HG02938 (cell line): ENCODE data around the gene ATP8B3.
A peak's percentile ranks its signal among the peaks of the same experiment; 100 is the strongest.

Source experiments
- ATAC-seq: cut with Tn5 transposase; IDR thresholded peaks from one replicate; pipeline ENCODE4 v1.9.1; 2021; ENCODE audit warnings: mild to moderate bottlenecking, moderate library complexity; ENCODE audit not compliant: unreplicated experiment

ATP8B3 gene

DNA sequence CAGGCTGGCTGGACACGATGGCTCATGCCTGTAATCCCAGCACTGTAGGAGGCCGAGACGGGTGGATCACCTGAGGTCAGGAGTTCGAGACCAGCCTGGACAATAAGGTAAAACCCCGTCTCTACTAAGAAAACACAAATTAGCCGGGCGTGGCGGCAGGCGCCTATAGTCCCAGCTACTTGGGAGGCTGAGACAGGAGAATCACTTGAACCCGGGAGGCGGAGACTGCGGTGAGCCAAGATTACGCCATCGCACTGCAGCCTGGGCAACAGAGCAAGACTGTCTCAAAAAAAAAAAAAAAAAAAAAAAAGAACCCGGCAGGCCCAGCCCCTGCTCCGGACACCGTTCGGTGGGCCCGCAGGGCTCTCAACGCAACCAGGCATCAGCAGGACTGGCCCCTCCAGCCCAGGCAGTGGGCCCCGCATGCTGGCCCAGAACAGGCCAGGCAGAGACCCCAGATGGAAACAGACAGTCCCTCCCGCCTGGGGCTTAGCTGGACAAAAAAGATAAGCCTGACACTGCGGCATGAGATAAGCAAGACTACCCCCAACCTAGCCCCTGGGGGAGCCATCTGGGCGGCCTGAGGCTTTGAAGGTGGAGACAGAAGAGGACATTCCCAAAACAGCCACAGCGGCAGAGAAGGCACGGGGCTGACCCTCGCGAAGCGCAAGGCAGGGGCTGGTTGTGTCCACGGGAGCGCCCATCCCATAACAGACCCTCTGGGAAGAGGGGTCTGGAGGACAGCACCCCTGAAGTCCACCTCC lies 24.6 kb upstream of the ATP8B3 start:
- no peak for ATAC-seq

DNA sequence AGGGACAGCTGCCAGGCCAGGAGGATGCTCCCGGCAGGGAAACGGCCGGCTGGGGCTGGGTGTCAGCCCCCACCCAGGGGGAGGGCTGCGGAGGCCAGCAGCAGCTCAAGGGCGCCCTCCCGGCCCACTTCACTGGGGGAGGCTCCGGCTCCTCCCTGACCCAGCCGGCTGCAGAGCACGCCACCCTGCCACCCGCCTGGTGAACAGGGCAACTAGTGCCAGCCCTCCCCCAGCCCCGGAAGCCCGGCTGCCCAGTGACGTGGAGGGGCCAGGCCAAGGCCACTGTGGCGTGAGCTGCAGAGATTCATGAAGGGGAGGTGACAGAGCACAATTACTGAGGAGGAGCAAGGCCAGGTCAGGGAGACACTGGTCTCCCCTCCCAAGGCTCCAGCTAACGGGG lies 21.5 kb upstream of the ATP8B3 start:
- ATAC-seq, result no peak

DNA sequence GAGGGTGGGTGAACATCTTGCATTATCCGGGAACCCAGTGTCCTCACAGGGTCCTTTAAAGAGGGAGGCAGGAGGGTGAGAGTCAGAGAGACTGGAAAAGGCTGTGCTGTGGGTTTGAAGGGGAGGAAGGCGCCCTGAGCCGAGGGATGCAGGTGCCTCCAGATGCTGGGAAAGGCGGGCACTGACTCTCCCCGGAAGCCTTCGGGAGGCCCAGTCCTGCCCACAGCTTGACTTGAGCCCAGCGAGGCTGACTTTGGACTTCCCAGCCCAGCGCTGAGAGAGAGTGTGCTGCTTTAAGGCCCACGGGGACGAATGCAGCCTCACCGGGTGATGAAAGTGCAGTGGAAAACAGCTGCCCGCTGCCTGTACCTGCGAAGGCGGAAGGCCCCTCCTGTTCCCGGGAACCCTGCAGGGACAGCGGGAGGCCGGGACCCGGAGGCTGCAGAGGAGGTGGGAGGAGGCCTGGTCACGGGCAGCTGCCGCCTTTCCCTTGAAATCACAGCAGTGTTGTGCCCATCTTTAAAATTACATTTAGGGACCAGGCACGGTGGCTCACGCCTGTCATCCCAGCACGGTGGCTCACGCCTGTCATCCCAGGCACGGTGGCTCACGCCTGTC lies 20.1 kb upstream of the ATP8B3 start:
- ATAC-seq, result no peak

DNA sequence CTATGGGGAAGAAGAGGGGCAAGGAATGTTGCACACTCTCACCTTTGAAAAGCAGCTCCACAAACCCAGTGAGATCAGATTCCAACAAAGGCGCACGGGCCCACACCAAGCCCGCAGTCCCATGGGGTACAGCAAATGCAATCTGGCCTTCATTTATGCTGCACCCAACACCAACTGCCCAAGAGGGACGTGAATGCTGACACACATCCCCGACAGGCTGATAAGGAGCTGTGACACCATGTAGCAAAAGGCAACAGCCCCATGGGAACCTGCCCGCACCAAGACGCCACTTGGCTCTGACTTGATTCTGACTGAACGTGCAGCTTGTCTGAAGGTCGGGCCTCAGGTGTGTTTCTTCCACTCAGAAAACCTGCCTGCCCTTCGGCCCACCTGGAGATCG lies 18.9 kb upstream of the ATP8B3 start:
- ATAC-seq, result no peak

DNA sequence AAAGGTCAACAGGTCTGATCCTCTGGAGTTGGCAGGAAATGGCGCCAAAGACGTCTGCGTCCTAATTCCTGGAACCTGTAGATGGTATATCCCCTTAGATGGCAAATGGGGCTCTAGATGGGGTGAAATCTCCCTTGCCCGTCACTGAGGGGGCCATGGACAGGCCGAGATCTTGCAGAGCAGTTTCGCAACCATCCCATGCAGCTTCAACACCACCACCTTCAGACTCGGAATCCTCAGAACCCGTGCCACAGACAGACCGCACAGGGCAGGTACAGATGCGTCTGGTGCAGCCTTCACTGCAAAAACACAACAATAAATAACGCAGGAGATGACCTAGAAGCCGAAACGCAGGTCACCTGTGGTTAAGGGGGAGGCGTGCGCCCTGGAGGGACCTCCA lies 18.5 kb upstream of the ATP8B3 start:
- no peak for ATAC-seq

DNA sequence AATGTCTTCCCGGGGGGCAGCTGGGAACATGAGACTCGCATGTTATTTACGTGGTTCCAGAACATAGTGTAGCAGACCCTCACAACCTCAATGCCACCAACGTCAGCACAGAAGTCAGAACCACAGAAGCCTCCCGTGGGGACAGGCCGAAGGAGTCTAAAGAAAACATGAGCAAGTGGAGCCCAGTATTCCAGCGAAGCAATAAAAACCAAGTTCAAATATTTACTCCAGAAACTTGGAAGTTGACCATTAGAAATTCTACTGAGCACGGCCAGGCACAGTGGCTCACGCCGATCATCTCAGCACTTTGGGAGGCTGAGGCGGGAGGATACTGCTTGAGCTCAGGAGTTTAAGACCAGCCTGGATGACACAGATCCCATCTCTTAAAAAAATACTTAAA lies 17.9 kb upstream of the ATP8B3 start:
- no peak for ATAC-seq

DNA sequence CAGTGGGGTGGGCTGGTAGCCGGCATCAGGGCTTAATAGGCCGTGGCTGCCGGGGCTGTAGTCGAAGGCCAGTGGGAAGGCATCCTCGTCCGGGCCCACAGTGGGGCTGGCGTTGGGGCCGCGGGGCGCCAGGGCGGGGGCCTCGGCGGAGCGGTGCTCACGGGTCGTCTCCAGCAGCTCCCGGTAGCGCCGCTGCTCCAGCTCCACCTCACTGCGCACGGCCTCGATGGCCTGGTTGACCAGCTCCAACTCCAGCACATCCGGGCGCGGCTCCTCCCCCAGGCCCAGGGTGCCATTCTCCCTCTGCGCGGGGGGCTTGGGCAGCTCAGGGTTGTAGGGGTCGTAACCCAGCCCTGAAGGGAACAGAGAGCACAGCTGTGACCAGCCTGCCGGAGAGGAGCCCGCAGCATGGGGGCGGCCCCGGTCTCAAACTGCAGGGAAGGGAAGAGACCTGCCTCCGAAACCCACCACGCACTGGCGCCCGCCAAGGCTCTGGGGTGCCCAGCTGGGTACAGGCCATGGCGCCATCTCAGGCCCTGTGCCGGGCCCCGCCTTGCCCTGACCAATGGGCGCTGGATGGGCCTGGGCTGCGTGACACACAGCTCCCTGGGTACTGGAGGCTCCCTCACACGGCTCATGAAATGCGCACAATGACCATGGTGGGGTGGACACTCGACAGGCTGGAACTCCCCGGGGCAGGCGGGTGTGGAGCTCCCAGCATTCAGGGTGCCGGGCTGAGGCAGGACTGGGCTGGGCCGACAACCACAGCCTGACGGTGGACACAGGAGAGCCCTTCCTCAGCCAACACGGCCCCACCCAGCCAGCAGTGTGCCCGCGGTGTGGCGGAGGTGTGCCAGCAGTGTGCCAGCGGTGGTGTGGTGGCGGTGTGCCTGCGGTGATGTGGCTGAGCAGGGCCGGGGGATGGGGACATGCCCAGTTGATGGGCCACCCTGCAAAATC lies 16.5 kb upstream of the ATP8B3 start:
- ATAC-seq, result no peak

DNA sequence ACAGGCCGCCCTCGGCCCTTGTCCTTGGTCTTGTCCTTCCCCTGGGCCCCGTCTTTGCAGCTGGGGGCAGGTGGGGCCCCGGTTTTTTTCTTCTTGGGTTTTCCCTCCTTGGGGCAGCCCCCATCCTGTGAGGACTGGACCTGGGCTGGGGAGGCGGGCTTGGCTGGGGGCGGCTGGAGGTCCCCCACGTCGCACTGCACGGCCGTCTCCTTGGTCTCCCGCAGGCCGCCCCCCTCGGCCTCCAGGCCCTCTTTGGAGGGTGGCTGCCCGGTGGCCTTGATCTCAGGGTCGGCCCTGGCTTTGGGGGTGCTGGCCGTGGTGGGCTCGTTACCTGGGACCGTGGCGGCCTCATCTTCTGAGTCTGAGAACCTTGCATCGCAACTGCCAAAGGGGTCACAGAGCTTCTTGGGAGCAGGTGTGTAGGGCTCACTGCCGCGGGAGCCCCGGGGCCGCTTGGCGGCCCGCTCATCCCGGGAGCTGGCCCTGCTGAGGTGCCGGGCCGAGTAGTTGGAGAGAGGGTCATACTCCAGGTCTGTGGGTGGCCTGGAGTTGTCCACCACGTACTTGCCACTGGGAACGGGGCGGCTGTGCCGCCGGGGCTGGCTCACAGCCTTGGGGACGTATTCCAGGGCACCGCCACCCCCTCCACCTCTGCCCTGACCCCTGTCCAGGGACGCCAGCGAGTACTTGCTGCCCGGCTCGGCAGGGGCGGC lies 15.6 kb upstream of the ATP8B3 start:
- no peak for ATAC-seq

DNA sequence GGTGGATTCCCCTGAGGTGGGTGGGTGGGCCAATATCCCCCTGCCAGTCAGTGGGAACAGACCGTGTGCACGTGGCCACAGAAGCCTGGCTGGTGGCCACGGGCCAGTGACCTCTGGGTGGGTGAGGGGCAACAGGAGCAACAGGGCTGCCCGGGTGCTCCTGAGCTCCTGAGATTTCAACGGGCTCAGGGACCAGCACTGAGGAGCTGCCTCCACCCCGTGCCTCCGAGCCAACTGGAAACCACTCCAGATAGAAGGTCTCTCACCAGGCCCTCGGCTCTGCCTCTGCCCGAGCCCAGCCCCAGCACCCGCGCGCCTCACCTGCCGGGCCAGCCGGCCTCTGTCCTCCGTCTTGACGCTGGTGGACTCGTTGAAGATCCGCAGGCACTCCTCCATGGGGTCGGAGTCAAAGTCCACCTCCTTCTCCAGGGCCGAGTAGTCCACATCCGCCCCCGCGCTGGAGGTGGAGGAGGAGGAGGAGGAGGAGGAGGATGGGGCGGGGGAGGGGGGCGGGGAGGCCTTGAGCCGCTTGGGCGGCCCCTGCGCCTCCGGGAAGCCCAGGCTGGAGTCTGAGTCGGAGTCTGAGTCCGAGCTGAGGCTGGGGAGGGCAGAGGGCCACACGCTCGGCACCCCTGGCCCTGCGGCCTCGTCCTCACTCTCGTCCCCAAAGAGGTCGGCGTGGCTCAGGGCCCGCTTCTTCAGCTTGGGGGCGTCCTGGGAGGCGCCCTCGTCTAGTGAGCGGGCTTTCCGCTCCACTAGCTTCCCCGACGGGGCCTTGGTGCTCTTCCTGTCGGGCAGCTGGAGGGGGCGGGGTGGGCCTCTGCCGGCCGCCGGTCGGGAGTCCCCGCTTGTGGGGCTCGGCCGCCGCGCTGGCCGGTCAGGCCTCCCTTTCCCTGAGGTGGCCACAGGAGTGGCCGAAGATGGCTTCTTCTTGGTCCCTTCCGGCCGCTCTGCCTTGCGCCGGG lies 14.8 kb upstream of the ATP8B3 start:
- ATAC-seq, result no peak

DNA sequence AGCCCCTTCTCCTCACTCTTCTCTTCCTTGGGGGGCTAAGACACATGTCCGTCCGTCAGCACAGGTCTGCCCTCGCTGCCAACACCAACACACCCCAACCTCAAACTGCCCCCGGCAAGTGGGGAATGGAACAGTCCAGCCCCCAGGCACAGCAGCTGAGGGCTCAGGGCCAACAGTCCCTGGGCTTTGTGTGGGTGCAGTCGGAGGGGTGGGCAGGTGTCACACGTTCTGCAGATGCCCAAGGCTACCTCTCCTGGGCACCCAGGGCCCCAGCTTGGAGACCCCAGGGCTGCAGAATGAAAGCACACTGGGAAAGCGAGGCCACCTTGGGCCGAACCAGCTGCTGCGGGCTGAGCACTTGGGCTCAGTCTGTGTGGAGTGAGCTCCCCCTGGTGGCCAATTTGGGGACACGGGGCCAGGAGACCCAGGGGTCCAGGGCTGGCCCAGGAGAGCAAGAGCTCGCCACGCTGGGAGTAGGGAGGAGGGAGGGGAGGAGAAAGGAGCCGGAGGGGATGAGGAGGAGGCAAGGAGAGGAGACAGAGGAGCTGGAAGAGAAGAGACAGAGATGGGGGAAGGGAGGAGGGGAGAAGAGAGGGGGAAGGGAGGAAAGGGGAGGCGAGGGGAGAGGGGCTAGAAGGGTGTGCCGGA lies 14.0 kb upstream of the ATP8B3 start:
- peak; percentile 49 for ATAC-seq

DNA sequence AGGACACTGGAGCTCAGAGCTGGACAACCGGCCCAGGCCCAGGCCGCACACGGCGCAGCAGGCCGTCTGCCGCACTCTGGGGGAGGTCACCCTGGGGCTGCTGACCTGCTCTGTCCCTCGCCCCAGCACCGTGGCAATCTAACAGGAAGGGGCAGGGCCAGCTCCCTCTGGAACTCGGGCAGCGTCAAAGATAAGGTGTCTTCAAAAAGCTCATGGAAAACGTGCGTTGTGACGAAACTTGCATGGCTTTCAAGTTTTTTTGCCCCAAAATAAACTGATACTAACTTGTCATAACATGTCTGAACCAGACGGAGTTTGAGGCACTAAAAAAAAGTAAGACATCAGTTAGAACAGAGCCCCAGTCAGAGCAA lies 12.2 kb upstream of the ATP8B3 start:
- no peak for ATAC-seq

DNA sequence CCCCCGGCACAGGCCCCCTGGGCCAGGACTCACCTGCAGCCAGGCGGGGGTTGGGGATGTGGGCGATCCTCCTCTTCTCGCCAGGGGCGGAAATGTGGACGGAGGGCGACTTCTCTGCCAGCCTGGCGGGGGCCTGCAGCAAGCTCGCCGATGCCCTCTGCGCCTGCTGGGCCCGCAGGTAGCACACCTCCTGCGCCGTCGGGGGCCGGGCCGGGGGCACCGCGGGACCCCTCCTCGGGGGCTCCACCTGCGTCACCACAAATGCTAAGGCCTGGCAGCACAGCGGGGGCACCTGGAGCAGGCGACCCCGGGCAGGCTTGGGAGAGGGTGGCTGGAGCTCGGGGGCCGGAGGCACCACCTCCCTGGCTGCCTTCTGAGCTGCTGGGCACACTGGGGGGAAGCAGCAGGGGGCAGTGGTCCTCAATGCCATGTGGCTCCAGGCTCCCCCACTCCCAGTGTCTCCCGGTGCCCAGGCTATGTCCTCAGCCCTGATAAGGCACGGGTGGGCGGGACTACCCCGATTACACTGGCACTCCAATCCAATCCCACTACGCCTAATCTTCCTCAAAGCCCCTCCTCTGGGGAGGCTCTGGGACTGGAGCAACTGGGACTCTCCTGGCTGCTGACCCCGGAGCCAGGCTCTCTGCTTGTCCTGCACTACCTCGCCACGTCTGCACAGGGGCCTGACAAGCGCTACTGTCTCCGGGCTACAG lies 11.6 kb upstream of the ATP8B3 start:
- no peak for ATAC-seq

DNA sequence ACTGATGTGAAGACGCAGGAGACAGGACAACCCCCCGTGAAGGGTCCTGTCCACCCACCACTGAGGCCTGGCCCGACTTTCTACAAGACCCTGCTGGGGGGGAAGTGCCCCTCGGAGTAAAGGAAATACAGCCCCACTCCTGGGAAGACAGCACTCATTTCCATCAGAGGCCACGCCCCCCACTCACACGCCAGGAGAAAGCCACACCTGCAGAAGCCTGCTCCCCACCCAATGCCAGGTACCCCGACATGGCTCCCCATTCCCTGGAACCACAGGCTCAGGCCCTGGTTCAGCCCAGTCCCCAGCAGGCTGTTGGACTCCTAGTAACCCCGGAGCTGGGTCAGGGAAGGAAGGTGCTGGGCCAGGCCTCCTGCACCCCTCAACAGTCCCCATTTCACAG lies 10.9 kb upstream of the ATP8B3 start:
- no peak for ATAC-seq

DNA sequence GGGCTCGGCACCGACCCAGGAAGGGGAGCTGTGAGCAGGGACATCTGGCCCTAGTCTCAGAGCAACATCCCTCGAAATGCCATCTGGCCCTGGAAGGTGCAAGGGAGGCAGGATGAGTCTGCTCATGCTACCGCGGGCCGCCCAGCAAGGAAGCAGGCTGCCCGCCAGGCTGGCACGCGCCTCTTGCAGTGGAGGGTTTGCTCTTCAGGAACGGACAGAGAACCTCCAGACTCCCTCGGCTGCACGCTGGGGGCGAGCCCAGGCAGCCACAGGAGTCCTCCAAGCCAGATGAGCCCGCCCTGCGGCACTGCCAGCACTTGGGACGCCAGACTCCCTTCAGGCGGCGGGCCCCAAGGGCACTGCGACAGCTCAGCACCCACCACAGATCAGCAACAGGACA lies 10.1 kb upstream of the ATP8B3 start:
- no peak for ATAC-seq

DNA sequence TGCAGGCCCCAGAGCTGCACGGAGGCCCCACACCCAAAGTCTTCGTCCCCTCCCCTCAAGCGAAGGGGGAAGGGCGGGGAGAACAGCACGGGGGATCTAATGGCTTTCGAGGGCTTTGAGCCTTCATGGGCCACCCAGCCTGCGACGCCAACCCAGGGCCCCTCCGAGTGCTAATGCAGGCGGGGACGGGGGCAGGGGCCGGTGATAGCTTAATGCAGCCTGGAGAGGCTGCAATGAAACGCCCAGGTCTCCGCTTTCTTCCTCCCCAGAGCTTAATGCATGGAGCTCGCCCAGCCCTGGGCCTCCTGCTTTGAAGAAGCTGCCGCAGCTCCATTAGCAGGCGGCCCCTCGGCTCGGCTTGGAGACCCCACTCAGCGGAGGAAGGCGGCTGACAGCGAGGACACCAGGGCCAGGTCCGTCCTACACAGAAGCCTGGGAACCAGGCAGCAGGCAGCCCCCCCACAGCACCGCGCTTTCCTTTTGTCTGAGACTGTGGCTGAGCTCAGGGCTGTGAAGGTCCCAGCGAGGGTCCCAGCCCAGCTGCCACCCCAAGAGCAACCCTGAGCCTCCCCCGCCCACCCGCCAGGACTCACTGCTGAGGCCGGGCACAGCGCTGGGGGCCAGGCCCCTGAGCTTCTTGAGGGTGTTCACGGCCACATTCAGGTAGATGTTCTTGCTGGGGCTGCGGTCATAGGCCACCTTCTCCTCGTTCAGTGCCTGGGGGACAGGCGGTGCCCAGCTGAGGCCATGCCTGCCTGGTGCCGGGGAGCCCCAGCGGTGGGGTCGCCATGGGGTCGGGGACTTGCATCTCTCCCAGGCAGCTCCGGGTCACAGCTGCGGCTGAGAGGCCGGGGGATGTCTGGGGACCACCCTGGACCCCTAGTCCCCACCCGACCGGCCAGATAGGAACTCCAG lies 7.5 kb upstream of the ATP8B3 start:
- no peak for ATAC-seq

DNA sequence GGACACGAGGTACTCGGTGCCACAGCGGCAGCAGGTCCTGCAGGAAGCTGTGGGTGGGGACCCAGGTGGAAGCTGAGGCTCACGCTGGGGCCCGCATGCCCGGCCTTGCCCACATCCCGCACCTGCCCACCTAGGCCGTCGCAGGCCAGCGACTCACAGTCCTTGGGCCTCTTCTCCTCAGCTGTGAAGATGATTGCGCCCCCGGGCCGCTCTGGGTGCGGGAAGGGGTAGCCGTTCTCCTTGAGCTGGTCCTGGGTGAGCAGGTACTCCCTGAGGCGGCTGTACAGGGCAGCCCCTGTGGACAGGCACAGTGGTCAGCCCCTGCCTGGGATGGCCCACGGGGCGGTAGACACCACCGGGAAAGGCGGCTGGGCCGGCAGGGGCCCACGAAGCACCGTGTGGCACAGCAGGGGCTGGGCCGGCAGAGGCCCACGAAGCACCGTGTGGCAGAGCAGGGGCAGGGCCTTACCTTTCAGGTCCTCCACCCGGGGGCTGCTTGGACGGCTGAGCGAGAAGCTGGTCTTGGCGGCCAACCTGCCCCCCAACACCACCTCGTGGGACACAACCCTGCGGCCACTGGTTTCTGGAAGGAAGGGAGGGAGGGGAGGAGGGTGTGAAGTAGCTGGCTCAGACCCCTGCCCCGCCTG lies 6.6 kb upstream of the ATP8B3 start:
- ATAC-seq, result no peak

DNA sequence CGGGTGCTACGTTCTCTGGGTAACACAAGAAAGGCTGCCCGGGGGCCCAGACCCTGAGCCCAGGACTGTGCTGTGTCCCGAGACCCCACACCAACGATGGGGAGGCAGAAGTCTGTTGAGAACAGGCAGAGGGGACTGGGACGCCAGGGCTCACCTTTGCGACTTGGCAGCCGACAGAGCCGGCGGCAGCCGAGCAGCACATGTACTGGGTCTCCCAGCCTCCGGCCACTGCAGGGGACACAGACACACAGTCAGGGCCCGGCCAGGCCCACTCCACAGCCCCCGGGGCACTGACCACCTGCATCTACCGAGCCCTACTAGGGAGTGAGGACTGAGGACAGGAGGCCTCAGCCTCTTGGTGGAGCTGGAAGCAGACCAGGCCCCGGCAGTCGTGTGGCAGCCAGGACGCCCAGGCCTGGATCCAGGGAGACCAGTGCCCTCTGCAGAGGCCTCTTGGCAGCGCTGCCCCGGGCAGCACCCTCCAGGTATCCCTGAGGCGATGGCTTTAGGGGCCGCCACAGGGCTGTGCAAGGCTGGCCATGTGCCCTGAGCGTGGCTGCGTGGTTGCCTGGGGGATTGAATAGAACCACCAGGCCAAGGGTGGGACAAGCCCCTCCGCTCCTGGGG lies 5.6 kb upstream of the ATP8B3 start:
- no peak for ATAC-seq
